KOPT-K1 (cell line): ENCODE data around the gene CD180.

Source experiments
- H3K27ac ChIP-seq: fragments of 200-600 bp; sonication (generic); 2 replicates; pipeline ENCODE4 v1.5.1; 2016; ENCODE audit warnings: antibody characterized with exemption, mild to moderate bottlenecking, low read depth, low read length; ENCODE audit not compliant: poor library complexity, severe bottlenecking
- H3K36me3 ChIP-seq: fragments of 200-600 bp; sonication (generic); 2 replicates; pipeline ENCODE4 v1.5.1; 2017; ENCODE audit warnings: antibody characterized with exemption, mild to moderate bottlenecking, low read length, moderate library complexity; ENCODE audit not compliant: insufficient read depth
- H3K9me3 ChIP-seq: fragments of 200-600 bp; sonication (generic); 2 replicates; pipeline ENCODE4 v1.5.1; 2017; ENCODE audit warnings: antibody characterized with exemption, low read length, mild to moderate bottlenecking; ENCODE audit not compliant: insufficient read depth, poor library complexity, severe bottlenecking

The CD180 gene

GRCh38 chr5:67221487-67222242 lies 25.1 kb upstream of the CD180 start:
- Histone ChIP-seq H3K36me3 (no peaks in the 10 kb centered on the region), H3K27ac (peak overlapping the region; percentile 29), H3K9me3 (no peaks in the 10 kb centered on the region)

- no peaks in the 10 kb centered on the region for H3K36me3 ChIP-seq
- peak overlapping the region; percentile 86 for H3K27ac ChIP-seq
Measured at GRCh38 chr5:67216564-67216963, 20.0 kb upstream of the CD180 start.

GRCh38 chr5:67215519-67216471 lies 19.2 kb upstream of the CD180 start:
- Histone ChIP-seq H3K36me3 (no peaks in the 10 kb centered on the region), H3K9me3 (no peaks in the 10 kb centered on the region), H3K27ac (peak overlapping the region; percentile 86)

More at GRCh38 chr5:67216564-67216963, 20.0 kb upstream of the CD180 start:
- H3K9me3 ChIP-seq, result no peaks in the 10 kb centered on the region

GRCh38 chr5:67214707-67215447 lies 18.3 kb upstream of the CD180 start:
- Histone ChIP-seq H3K36me3 (no peaks in the 10 kb centered on the region), H3K27ac (peak overlapping the region; percentile 86), H3K9me3 (no peaks in the 10 kb centered on the region)

GRCh38 chr5:67214036-67214435 lies 17.4 kb upstream of the CD180 start:
- H3K9me3 ChIP-seq, result no peaks in the 10 kb centered on the region
- no peaks in the 10 kb centered on the region for H3K36me3 ChIP-seq
- H3K27ac ChIP-seq, result no peak overlapping the region

GRCh38 chr5:67211926-67212325 lies 15.3 kb upstream of the CD180 start:
- Histone ChIP-seq H3K27ac (no peak overlapping the region), H3K9me3 (no peaks in the 10 kb centered on the region), H3K36me3 (no peaks in the 10 kb centered on the region)

GRCh38 chr5:67209141-67209771 lies 12.7 kb upstream of the CD180 start:
- H3K9me3 ChIP-seq, result no peaks in the 10 kb centered on the region
- no peaks in the 10 kb centered on the region for H3K36me3 ChIP-seq
- peak overlapping the region; percentile 94 for H3K27ac ChIP-seq

- H3K27ac ChIP-seq, result peak overlapping the region; percentile 94
- no peaks in the 10 kb centered on the region for H3K9me3 ChIP-seq
- H3K36me3 ChIP-seq, result no peaks in the 10 kb centered on the region
Measured at GRCh38 chr5:67208403-67208802, 11.8 kb upstream of the CD180 start.

GRCh38 chr5:67206929-67207328 lies 10.3 kb upstream of the CD180 start:
- no peaks in the 10 kb centered on the region for H3K9me3 ChIP-seq
- H3K27ac ChIP-seq, result peak overlapping the region; percentile 94
- H3K36me3 ChIP-seq, result no peaks in the 10 kb centered on the region

GRCh38 chr5:67206461-67206860 lies 9.9 kb upstream of the CD180 start:
- no peaks in the 10 kb centered on the region for H3K9me3 ChIP-seq
- peak overlapping the region; percentile 94 for H3K27ac ChIP-seq
- no peaks in the 10 kb centered on the region for H3K36me3 ChIP-seq

- H3K36me3 ChIP-seq, result no peaks in the 10 kb centered on the region
- peak overlapping the region; percentile 94 for H3K27ac ChIP-seq
- H3K9me3 ChIP-seq, result no peaks in the 10 kb centered on the region
Measured at GRCh38 chr5:67205981-67206380, 9.4 kb upstream of the CD180 start.

- no peaks in the 10 kb centered on the region for H3K9me3 ChIP-seq
- H3K27ac ChIP-seq, result peak overlapping the region; percentile 94
Measured at GRCh38 chr5:67204821-67205220, 8.2 kb upstream of the CD180 start.

GRCh38 chr5:67203701-67204074 lies 7.1 kb upstream of the CD180 start:
- H3K36me3 ChIP-seq, result no peaks in the 10 kb centered on the region
- peak overlapping the region; percentile 94 for H3K27ac ChIP-seq

More at GRCh38 chr5:67204821-67205220, 8.2 kb upstream of the CD180 start:
- H3K36me3 ChIP-seq, result no peaks in the 10 kb centered on the region

GRCh38 chr5:67202828-67203227 lies 6.2 kb upstream of the CD180 start:
- Histone ChIP-seq H3K27ac (peak overlapping the region; percentile 41), H3K9me3 (no peaks in the 10 kb centered on the region), H3K36me3 (no peaks in the 10 kb centered on the region)

More at GRCh38 chr5:67203701-67204074, 7.1 kb upstream of the CD180 start:
- no peaks in the 10 kb centered on the region for H3K9me3 ChIP-seq
